ENCODE measurements around the gene BLVRB.
"Not testable (repeated sequence)": the region's sequence is repeated elsewhere in the genome, so short reads cannot be mapped to it uniquely, and the experiment has no call there.

Gene BLVRB

GRCh38 chr19:40486017-40486416 is 20.5 kb upstream of the BLVRB start:
- DNase-seq (ENCODE audit: low read depth), result no peak

GRCh38 chr19:40475878-40476644 is 10.5 kb upstream of the BLVRB start:
- not testable (repeated sequence) for DNase-seq (ENCODE audit: low read depth)

- no peak for DNase-seq (ENCODE audit: low read depth)
Measured at GRCh38 chr19:40474737-40475136, 9.2 kb upstream of the BLVRB start.

- no peak for DNase-seq (ENCODE audit: low read depth)
Measured at GRCh38 chr19:40472516-40472915, 7.0 kb upstream of the BLVRB start.

GRCh38 chr19:40471111-40471510 is 5.6 kb upstream of the BLVRB start:
- DNase-seq (ENCODE audit: low read depth), result no peak

GRCh38 chr19:40469011-40469410 is 3.5 kb upstream of the BLVRB start:
- DNase-seq (ENCODE audit: low read depth), result no peak

- no peak for DNase-seq (ENCODE audit: low read depth)
Measured at GRCh38 chr19:40466985-40467734, 1.6 kb upstream of the BLVRB start, which contains the start of gene SPTBN4. SPTBN4 (plus strand) TSS chr19:40467001; CDS start chr19:40472622, 5,621 bp downstream.

- DNase-seq (ENCODE audit: low read depth), result no peak
Measured at GRCh38 chr19:40466219-40466984, 857 bp upstream of the BLVRB start.

- DNase-seq (ENCODE audit: low read depth), result peak; percentile 89
Measured at GRCh38 chr19:40465025-40465556, 454 bp downstream of the BLVRB start.

GRCh38 chr19:40464059-40465024 is 1.2 kb downstream of the BLVRB start:
- DNase-seq (ENCODE audit: low read depth), result peak; percentile 82

- DNase-seq (ENCODE audit: low read depth), result peak; percentile 66
Measured at GRCh38 chr19:40463587-40464037, 1.9 kb downstream of the BLVRB start.

GRCh38 chr19:40461669-40462221 is 3.8 kb downstream of the BLVRB start:
- no peak for DNase-seq (ENCODE audit: low read depth)

GRCh38 chr19:40460185-40460584 is 5.4 kb downstream of the BLVRB start:
- no peak for DNase-seq (ENCODE audit: low read depth)

GRCh38 chr19:40458597-40458974 is 7.0 kb downstream of the BLVRB start:
- DNase-seq (ENCODE audit: low read depth), result no peak

GRCh38 chr19:40457953-40458596 is 7.5 kb downstream of the BLVRB start:
- DNase-seq (ENCODE audit: low read depth), result no peak

- no peak for DNase-seq (ENCODE audit: low read depth)
Measured at GRCh38 chr19:40457048-40457447, 8.5 kb downstream of the BLVRB start.

- peak; percentile 26 for DNase-seq (ENCODE audit: low read depth)
Measured at GRCh38 chr19:40453943-40454342, 11.6 kb downstream of the BLVRB start.

- DNase-seq (ENCODE audit: low read depth), result no peak
Measured at GRCh38 chr19:40453151-40453735, 12.3 kb downstream of the BLVRB start.

- DNase-seq (ENCODE audit: low read depth), result no peak
Measured at GRCh38 chr19:40452016-40452415, 13.5 kb downstream of the BLVRB start.

GRCh38 chr19:40450664-40451063 is 14.9 kb downstream of the BLVRB start:
- no peak for DNase-seq (ENCODE audit: low read depth)
